Right ventricle myocardium inferior (tissue), 1 donor: ENCODE data around the gene PCBP4. TPM values are rescaled to one million over a fixed set of nuclear protein-coding genes. Genes with fewer than 3 reads are reported as not detected.
A peak's percentile ranks its signal among the peaks of the same experiment; 100 is the strongest.

Experiments used
- ATAC-seq: fragments of 200-7000 bp; cut with Tn5 transposase; one replicate; pipeline ENCODE4 v1.9.1; 2020; ENCODE audit warnings: mild to moderate bottlenecking, moderate library complexity
- DNase-seq: peaks from one replicate; pipeline ENCODE4 v3.0.0; 2021; ENCODE audit errors: missing footprints
- intact Hi-C: fragments of 100-400 bp; cut with DNase I; formaldehyde crosslinking; loops from one replicate; pipeline ENCODE4 v1.11.0; 2022
- total RNA-seq: library from RNA; stranded (reverse); fragmentation: NEBNext Ultra II Directional; extraction: Animal tissue kit (Norgen Biotek cat#: 25700); gene quantifications from one replicate; pipeline ENCODE4 v1.2.1, GENCODE V29; 2021
- donor health status: DM: no; HTN: yes; CAD: no; lungs with severe emphysema.

Gene PCBP4
- total RNA-seq, 1 donor from 2014 or later, result 79.8 TPM

GRCh38 chr3:51962854-51963530 is 4.3 kb downstream of the PCBP4 start:
- peak; percentile 65 for DNase-seq
- intact Hi-C loops, result no loop called here
- ATAC-seq, result no peak

GRCh38 chr3:51961602-51962569 is 5.4 kb downstream of the PCBP4 start:
- intact Hi-C loops, result no loop called here
- peak; percentile 61 for DNase-seq
- peak; percentile 82 for ATAC-seq

DNA sequence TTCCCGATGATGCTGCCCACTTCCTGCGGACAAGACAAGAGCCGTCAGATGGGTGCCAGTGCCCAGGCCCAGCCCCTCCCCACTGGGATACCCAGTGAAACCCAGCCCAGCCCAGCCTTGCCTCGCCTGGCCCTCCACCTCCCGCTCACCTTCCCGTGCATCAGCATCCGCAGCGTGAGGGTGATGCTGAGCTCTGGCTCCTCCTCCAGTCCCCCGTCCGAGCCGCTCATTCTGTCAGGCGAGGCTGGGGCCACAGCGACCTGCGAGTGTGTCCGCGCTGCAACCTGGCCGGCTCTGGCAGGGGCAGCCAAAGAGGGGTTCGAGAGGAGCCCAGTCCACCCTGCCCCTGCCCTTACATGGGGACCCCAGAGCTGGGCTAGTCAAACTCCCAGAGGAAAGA is 6.2 kb downstream of the PCBP4 start:
- DNase-seq (peak; percentile 51), ATAC-seq (no peak)
- intact Hi-C loops, result no loop called here

GRCh38 chr3:51960386-51960785 is 6.9 kb downstream of the PCBP4 start:
- intact Hi-C loops, result no loop called here
- peak; percentile 50 for DNase-seq
- no peak for ATAC-seq

DNA sequence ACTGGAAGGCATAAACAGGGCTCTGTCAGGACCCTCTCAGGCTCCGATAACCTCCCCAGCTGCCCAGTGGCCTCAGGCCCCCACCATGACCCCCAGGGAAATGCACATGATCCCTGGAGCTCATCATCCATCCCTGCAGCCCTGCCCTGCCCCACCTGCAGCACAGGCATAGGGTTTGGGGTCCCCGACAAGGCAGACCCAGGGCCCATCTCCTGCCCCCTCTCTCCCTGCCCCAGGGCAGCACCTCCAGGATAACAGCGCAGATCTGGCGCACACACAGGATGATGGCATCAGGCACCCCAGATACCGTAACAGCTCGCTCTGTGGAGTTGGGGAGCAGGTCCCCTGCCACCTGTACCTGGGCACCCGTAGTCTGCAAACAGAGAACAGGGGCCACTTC is 7.6 kb downstream of the PCBP4 start:
- intact Hi-C loops, result no loop called here
- ATAC-seq (no peak), DNase-seq (peak; percentile 30)

DNA sequence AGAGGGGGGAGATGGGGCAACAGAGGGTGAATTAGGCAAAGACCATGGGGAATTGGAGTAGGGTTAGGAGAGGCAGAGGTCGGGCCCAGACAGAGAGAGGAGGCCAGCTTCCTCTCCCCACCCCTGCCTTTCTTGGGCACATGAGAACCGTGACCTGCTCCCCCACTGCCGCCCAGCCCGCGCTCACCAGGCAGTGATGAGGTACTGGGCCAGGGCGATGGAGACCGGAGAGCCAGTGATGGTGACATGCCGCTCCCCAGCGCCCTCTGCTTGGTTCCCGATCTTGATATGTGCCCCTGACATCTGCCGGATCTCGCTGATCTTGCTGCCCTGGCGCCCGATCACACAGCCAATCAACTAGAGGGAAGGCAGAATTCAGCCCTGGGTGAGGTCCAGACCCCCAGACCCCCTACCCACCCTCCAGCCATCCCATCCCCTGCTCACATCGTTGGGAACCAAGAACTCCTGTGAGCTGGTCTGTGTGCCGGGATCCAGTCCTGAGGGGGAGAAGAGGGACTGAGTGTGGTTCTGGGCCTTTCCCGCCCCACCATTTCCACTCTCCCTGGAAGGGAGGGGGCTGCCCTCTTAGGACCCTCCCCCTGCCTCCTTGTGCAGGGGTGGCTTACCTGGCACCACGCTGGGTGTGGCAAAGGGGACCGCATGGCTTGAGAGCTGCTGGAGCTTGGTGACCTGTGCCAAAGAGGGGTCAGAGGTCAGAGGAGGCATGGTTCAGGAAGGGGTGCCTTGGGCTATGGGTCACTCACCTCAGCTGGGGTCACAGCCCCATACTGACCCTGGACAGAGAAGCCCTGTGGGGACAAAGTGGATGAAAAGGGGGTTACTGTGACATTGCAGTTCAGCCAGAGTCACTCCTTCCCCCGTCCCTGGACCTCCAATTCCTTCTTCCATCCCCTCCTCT is 8.4 kb downstream of the PCBP4 start:
- ATAC-seq (no peak), DNase-seq (peak; percentile 46)
- intact Hi-C loops, result no loop called here

- intact Hi-C loops, result no loop called here
- no peak for ATAC-seq
- DNase-seq, result peak; percentile 58
Observed at GRCh38 chr3:51957520-51958205, 9.6 kb downstream of the PCBP4 start.

DNA sequence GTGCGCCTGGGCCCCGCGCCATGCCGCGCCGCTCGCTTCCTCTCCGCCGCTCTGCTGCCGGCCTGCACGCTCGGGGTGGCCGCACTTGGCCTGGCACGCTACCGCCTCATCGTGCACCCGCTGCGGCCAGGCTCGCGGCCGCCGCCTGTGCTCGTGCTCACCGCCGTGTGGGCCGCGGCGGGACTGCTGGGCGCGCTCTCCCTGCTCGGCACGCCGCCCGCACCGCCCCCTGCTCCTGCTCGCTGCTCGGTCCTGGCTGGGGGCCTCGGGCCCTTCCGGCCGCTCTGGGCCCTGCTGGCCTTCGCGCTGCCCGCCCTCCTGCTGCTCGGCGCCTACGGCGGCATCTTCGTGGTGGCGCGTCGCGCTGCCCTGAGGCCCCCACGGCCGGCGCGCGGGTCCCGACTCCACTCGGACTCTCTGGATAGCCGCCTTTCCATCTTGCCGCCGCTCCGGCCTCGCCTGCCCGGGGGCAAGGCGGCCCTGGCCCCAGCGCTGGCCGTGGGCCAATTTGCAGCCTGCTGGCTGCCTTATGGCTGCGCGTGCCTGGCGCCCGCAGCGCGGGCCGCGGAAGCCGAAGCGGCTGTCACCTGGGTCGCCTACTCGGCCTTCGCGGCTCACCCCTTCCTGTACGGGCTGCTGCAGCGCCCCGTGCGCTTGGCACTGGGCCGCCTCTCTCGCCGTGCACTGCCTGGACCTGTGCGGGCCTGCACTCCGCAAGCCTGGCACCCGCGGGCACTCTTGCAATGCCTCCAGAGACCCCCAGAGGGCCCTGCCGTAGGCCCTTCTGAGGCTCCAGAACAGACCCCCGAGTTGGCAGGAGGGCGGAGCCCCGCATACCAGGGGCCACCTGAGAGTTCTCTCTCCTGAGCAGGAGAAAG is 11.1 kb downstream of the PCBP4 start:
- intact Hi-C loops, result no loop called here
- ATAC-seq (peak; percentile 79), DNase-seq (peak; percentile 78)

DNA sequence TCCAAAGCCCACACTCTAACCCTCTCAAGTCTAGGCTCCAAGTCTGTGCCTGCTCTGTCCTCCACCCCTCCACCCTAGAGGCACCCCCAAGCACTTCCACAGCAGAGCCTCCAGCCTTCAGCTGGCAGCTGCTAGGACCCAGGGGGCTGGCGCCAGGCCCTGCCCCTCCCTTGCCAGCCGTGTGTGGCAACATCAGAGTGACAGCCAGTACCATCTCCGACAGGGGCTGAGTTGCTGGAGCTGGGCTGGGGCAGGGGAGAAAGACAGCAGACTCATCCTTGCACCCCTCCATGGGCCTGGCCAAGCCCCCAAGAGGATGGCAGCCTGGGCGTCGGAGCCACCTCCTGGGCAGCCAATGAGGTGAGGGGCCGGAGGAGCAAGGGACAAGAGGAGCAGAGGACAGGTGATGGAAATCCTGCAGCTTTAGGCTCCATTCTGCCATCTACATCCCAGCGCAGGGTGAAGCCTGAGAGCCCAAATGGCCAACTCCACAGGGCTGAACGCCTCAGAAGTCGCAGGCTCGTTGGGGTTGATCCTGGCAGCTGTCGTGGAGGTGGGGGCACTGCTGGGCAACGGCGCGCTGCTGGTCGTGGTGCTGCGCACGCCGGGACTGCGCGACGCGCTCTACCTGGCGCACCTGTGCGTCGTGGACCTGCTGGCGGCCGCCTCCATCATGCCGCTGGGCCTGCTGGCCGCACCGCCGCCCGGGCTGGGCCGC is 11.9 kb downstream of the PCBP4 start, which contains the start of gene GPR62:
GPR62 (plus strand) TSS at position 207 of the 718 bp plus-strand sequence; CDS start at position 479, 272 bp downstream.
- intact Hi-C loops, result no loop called here
- ATAC-seq (no peak), DNase-seq (peak; percentile 63)

DNA sequence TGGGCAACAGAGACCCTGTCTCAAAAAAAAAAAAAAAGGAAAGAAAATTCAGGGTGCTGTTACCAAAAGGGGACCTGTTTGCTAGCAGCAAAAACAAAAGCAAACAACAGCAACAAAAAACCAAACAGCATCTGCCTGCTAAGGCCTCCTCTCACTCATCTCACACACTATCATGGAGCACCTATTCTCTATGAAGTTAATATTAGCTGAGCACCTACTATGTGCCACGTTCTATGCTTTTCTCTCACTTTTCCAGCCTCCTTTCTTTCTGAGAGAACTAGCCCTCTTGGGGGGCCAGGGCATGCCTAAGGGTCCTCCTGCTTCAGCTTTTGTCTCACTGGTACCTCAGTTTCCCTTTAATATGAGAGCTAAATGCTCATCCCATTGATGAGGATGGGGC is 12.5 kb downstream of the PCBP4 start:
- intact Hi-C loops, result no loop called here
- ATAC-seq (no peak), DNase-seq (no peak)

- DNase-seq (no peak), ATAC-seq (no peak)
- intact Hi-C loops, result no loop called here
Observed at GRCh38 chr3:51954105-51954504, 13.1 kb downstream of the PCBP4 start.

DNA sequence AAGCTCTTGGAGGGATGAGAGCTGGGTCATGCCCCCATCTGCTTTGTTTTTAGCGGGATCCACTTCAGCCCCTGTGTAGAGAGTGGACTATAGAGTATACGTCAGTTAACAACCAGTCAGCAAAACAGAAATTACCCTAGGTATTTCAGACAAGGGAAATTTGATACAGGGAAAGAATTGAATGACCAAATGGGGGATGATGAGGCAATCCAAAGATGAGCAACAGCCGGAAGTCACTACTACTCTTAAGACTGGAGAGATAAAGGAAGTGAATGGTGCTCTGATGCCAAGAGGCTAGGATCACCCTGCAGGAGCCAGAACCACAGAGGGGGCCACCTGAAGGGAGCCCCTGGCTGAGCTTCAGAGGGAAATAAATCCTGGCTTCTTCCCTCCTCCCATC is 13.8 kb downstream of the PCBP4 start:
- ATAC-seq (no peak), DNase-seq (no peak)
- intact Hi-C loops, result no loop called here

DNA sequence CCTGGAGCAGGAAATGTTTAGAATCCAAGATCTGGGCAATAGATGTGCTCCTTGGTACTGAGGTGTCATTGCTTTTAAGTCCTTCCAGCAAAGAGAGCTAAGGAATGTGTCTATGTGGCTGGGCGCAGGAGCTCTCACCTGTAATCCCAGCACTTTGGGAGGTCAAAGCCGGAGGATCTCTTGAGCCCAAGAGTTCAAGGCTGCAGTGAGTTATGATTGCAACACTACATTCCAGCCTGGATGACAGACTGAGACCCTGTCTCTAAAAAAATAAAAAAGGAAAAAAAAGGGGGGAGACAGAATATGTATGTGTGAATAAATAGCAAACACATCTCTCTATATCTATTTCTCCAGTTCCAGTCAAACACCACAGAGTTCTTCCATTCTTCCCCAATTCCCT is 16.4 kb downstream of the PCBP4 start:
- ATAC-seq (no peak), DNase-seq (peak; percentile 0)
- intact Hi-C loops, result no loop called here

DNA sequence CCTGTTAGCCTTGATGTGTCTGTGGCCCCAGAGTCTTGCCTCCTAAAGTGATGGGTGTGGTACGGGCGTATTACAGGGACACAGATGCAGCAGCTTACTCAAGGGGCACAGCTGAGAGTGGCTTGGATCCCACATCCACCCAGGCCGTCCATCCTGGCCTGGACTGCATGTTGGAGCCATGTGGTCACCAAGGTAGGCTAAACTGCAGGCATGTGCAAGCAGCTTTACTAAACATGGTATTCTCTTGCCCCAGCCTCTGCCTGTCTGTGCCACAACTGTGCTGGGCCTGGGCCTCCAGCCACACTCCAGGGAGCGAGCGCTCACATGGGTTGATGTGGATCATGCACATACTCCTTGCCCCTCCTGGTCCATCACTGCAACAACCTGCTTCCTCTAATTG is 18.1 kb downstream of the PCBP4 start:
- no peak for ATAC-seq
- no peak for DNase-seq
- intact Hi-C loops, result no loop called here

DNA sequence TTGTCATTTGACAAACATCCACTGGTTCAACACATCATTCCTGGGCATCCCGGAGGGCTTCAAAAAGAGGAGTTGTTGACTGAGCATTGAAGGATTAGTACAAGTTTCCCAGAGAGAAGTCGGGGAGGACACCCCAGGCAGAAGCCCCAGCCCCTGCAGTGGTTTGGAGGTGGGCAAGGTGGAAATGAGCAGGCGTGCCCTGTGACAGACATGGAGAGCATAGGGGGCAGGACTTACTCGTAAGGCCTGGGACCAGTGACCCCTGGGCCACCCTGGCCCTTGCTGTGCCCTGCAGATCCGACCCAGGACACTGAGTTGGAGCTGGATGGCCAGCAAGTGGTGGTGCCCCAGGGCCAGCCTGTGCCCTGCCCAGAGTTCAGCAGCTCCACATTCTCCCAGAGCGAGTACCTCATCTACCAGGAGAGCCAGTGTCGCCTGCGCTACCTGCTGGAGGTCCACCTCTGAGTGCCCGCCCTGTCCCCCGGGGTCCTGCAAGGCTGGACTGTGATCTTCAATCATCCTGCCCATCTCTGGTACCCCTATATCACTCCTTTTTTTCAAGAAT is 19.2 kb downstream of the PCBP4 start:
- ATAC-seq, result no peak
- intact Hi-C loops, result no loop called here
- DNase-seq, result no peak

DNA sequence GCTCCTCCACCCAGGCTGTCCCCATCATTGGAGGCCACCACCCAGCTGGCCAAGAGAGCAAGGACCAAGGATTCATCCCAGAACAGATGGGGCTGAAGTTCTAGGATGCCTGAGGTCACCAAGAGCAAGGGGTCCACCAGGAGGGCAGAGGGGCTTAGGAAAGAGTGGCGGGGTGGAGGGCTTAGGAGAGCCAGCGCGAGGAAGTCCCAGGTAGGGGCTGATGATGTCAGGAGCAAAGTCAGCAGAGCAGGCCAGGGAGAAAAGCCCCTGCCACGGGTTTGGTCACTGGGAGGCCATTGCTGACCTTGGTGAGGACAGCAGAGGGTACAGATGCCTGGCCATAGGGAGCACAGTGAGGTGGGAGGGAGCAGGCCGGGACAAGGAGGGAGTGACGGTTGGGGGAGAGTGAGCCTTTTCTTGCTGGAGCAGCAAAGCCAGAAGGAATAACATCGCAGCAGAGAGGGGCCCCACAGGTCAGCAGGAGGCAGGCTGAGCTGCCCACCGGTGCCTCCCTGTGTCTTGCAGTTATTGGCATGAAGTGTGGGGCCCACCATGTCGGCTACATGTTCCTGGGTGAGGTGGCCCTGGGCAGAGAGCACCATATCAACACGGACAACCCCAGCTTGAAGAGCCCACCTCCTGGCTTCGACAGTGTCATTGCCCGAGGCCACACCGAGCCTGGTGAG is 19.9 kb downstream of the PCBP4 start:
- intact Hi-C loops, result no loop called here
- DNase-seq (no peak), ATAC-seq (no peak)
